ENCODE results near the gene NTSR1. TPM values are rescaled to one million over a fixed set of nuclear protein-coding genes. Genes with fewer than 3 reads are reported as not detected.

Gene NTSR1
- total and polyA plus RNA-seq, 5 donors from 2014 or later, result 0.11 to 0.37 TPM; not detected in 3

GRCh38 chr20:62664019-62664971, 44.3 kb upstream of the NTSR1 start:
- no peaks in the 10 kb centered on the region for H3K27me3 Mint-ChIP-seq
- no peak for ATAC-seq (ENCODE audit: low read depth in 2 of 2)
- H3K4me3 Mint-ChIP-seq, result no peak overlapping the region
- Histone ChIP-seq H3K36me3 (ENCODE audit: control insufficient read depth, insufficient read depth, low read length) (no peaks in the 10 kb centered on the region), H3K9me3 (ENCODE audit: control insufficient read depth in 2 of 2, low read length in 2 of 2) (no peaks in the 10 kb centered on the region), H3K27ac (ENCODE audit: insufficient read depth, low read length, poor library complexity, severe bottlenecking) (no peak overlapping the region), H3K4me1 (ENCODE audit: control insufficient read depth, insufficient read depth, low read length, poor library complexity, severe bottlenecking) (no peaks in the 10 kb centered on the region), H3K27me3 (ENCODE audit: control insufficient read depth, insufficient read depth, low read length) (no peaks in the 10 kb centered on the region), H3K4me3 (ENCODE audit: low read depth, low read length) (no peak overlapping the region)
- H3K36me3 Mint-ChIP-seq, result no peaks in the 10 kb centered on the region
- no peaks in the 10 kb centered on the region for H3K9me3 Mint-ChIP-seq
- DNase-seq, result no peak
- H3K27ac Mint-ChIP-seq, result peak overlapping the region in 1 of 3 donors; percentile 69
- H3K4me1 Mint-ChIP-seq, result peaks cover 0 to 5% (median 3%) of the 10 kb centered on the region in 4 donors

- Histone ChIP-seq H3K4me1 (ENCODE audit: control insufficient read depth, insufficient read depth, low read length, poor library complexity, severe bottlenecking) (no peaks in the 10 kb centered on the region), H3K4me3 (ENCODE audit: low read depth, low read length) (no peak overlapping the region), H3K9me3 (ENCODE audit: control insufficient read depth in 2 of 2, low read length in 2 of 2) (no peaks in the 10 kb centered on the region), H3K36me3 (ENCODE audit: control insufficient read depth, insufficient read depth, low read length) (no peaks in the 10 kb centered on the region), H3K27ac (ENCODE audit: insufficient read depth, low read length, poor library complexity, severe bottlenecking) (no peak overlapping the region), H3K27me3 (ENCODE audit: control insufficient read depth, insufficient read depth, low read length) (no peaks in the 10 kb centered on the region)
- DNase-seq (no peak), ATAC-seq (ENCODE audit: low read depth in 2 of 2) (no peak)
- H3K27ac Mint-ChIP-seq, result no peak overlapping the region
- H3K4me3 Mint-ChIP-seq, result no peak overlapping the region
- H3K4me1 Mint-ChIP-seq, result peaks cover 0 to 5% (median 3%) of the 10 kb centered on the region in 4 donors
- no peaks in the 10 kb centered on the region for H3K36me3 Mint-ChIP-seq
- H3K27me3 Mint-ChIP-seq, result no peaks in the 10 kb centered on the region
- no peaks in the 10 kb centered on the region for H3K9me3 Mint-ChIP-seq
Observed at GRCh38 chr20:62665153-62665754, 43.4 kb upstream of the NTSR1 start.

- Histone ChIP-seq H3K9me3 (ENCODE audit: control insufficient read depth in 2 of 2, low read length in 2 of 2) (no peaks in the 10 kb centered on the region), H3K36me3 (ENCODE audit: control insufficient read depth, insufficient read depth, low read length) (no peaks in the 10 kb centered on the region), H3K27ac (ENCODE audit: insufficient read depth, low read length, poor library complexity, severe bottlenecking) (no peak overlapping the region), H3K27me3 (ENCODE audit: control insufficient read depth, insufficient read depth, low read length) (no peaks in the 10 kb centered on the region), H3K4me3 (ENCODE audit: low read depth, low read length) (no peak overlapping the region), H3K4me1 (ENCODE audit: control insufficient read depth, insufficient read depth, low read length, poor library complexity, severe bottlenecking) (no peaks in the 10 kb centered on the region)
- no peak for ATAC-seq (ENCODE audit: low read depth in 2 of 2)
- Mint-ChIP-seq H3K36me3 (no peaks in the 10 kb centered on the region), H3K27me3 (no peaks in the 10 kb centered on the region), H3K4me1 (peaks cover 0 to 5% (median 3%) of the 10 kb centered on the region in 4 donors), H3K4me3 (no peak overlapping the region), H3K27ac (no peak overlapping the region), H3K9me3 (no peaks in the 10 kb centered on the region)
- no peak for DNase-seq
Observed at GRCh38 chr20:62665826-62666735, 42.6 kb upstream of the NTSR1 start.

GRCh38 chr20:62666736-62667529, 41.7 kb upstream of the NTSR1 start:
- Histone ChIP-seq H3K27ac (ENCODE audit: insufficient read depth, low read length, poor library complexity, severe bottlenecking) (no peak overlapping the region), H3K4me3 (ENCODE audit: low read depth, low read length) (no peak overlapping the region), H3K27me3 (ENCODE audit: control insufficient read depth, insufficient read depth, low read length) (no peaks in the 10 kb centered on the region), H3K9me3 (ENCODE audit: control insufficient read depth in 2 of 2, low read length in 2 of 2) (no peaks in the 10 kb centered on the region), H3K4me1 (ENCODE audit: control insufficient read depth, insufficient read depth, low read length, poor library complexity, severe bottlenecking) (no peaks in the 10 kb centered on the region), H3K36me3 (ENCODE audit: control insufficient read depth, insufficient read depth, low read length) (no peaks in the 10 kb centered on the region)
- Mint-ChIP-seq H3K4me1 (peaks cover 0 to 5% (median 3%) of the 10 kb centered on the region in 4 donors), H3K4me3 (no peak overlapping the region), H3K9me3 (no peaks in the 10 kb centered on the region), H3K27ac (no peak overlapping the region), H3K36me3 (no peaks in the 10 kb centered on the region), H3K27me3 (no peaks in the 10 kb centered on the region)
- DNase-seq (no peak), ATAC-seq (ENCODE audit: low read depth in 2 of 2) (no peak)

GRCh38 chr20:62667530-62668440, 40.9 kb upstream of the NTSR1 start:
- H3K4me3 Mint-ChIP-seq, result no peak overlapping the region

GRCh38 chr20:62668441-62669027, 40.1 kb upstream of the NTSR1 start:
- Mint-ChIP-seq H3K27me3 (no peaks in the 10 kb centered on the region), H3K4me3 (no peak overlapping the region), H3K9me3 (no peaks in the 10 kb centered on the region), H3K4me1 (peaks cover 0 to 5% (median 3%) of the 10 kb centered on the region in 4 donors), H3K36me3 (no peaks in the 10 kb centered on the region), H3K27ac (peak overlapping the region in 1 of 3 donors; percentile 51)
- DNase-seq (peak in 2 of 3 donors; percentile 25 to 41), ATAC-seq (ENCODE audit: low read depth in 2 of 2) (peak in 1 of 2 donors; percentile 39)
- Histone ChIP-seq H3K27ac (ENCODE audit: insufficient read depth, low read length, poor library complexity, severe bottlenecking) (no peak overlapping the region), H3K4me1 (ENCODE audit: control insufficient read depth, insufficient read depth, low read length, poor library complexity, severe bottlenecking) (no peaks in the 10 kb centered on the region), H3K9me3 (ENCODE audit: control insufficient read depth in 2 of 2, low read length in 2 of 2) (no peaks in the 10 kb centered on the region), H3K4me3 (ENCODE audit: low read depth, low read length) (no peak overlapping the region), H3K27me3 (ENCODE audit: control insufficient read depth, insufficient read depth, low read length) (no peaks in the 10 kb centered on the region), H3K36me3 (ENCODE audit: control insufficient read depth, insufficient read depth, low read length) (no peaks in the 10 kb centered on the region)

More at GRCh38 chr20:62667530-62668440, 40.9 kb upstream of the NTSR1 start:
- no peak for ATAC-seq (ENCODE audit: low read depth in 2 of 2)
- H3K27me3 Mint-ChIP-seq, result no peaks in the 10 kb centered on the region
- Histone ChIP-seq H3K27ac (ENCODE audit: insufficient read depth, low read length, poor library complexity, severe bottlenecking) (no peak overlapping the region), H3K4me1 (ENCODE audit: control insufficient read depth, insufficient read depth, low read length, poor library complexity, severe bottlenecking) (no peaks in the 10 kb centered on the region), H3K36me3 (ENCODE audit: control insufficient read depth, insufficient read depth, low read length) (no peaks in the 10 kb centered on the region), H3K4me3 (ENCODE audit: low read depth, low read length) (no peak overlapping the region), H3K27me3 (ENCODE audit: control insufficient read depth, insufficient read depth, low read length) (no peaks in the 10 kb centered on the region), H3K9me3 (ENCODE audit: control insufficient read depth in 2 of 2, low read length in 2 of 2) (no peaks in the 10 kb centered on the region)
- H3K27ac Mint-ChIP-seq, result peak overlapping the region in 1 of 3 donors; percentile 51
- peaks cover 0 to 5% (median 3%) of the 10 kb centered on the region in 4 donors for H3K4me1 Mint-ChIP-seq
- no peak for DNase-seq
- H3K36me3 Mint-ChIP-seq, result no peaks in the 10 kb centered on the region
- no peaks in the 10 kb centered on the region for H3K9me3 Mint-ChIP-seq
